Stimulated activated CD4-positive, alpha-beta T cell treated with anti-CD3 and anti-CD28 coated beads, Interleukin-2, amount 100 ng/mL, for 48 hours (primary cell): ENCODE data around the gene FECH.
"Not testable (repeated sequence)": the region's sequence is repeated elsewhere in the genome, so short reads cannot be mapped to it uniquely, and the experiment has no call there.

Experiments
- DNase-seq, 2 donors: peaks; one replicate each; pipeline ENCODE4 v3.0.0-alpha.2; 2020

The FECH gene

DNA sequence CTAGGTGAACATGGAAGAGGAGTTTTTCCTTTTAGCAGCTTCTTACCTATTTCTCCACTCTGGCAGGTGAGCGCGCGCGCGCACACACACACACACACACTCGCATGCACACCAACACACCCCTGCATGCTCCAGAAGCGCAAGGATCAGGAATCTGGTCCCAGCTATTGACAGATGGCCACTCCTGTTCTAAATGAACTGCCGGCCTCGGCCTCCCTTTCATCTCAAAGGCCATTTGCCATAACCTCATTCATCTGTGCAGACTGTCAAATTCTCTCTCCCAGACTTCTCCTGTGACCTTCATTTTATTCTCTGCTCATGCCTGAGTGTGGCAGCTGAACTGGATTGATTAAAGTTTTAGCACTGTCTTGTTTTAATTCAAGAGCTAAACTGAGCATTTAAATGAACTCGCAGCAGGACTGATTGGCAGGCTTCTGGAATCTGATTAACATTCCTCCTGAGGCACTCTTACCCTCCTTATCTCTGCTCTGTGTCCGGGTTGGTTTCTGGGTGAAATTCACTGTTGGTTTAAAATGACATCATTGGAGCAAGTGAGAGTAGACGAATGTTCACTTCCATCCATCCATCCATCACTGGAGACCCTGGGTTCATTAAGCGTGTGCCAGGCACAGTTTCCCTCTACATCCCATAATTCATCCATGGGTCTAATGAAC is 58.8 kb downstream of the FECH start:
- no peak for DNase-seq

- no peak for DNase-seq
These were observed 63.1 kb downstream of the FECH start for GRCh38 chr18:57523171-57523956.

- DNase-seq = not testable (repeated sequence)
These were observed 64.2 kb downstream of the FECH start for GRCh38 chr18:57522348-57522747.

GRCh38 chr18:57519668-57520424 is 66.7 kb downstream of the FECH start:
- no peak for DNase-seq

GRCh38 chr18:57518533-57518932 is 68.0 kb downstream of the FECH start:
- DNase-seq = no peak

DNA sequence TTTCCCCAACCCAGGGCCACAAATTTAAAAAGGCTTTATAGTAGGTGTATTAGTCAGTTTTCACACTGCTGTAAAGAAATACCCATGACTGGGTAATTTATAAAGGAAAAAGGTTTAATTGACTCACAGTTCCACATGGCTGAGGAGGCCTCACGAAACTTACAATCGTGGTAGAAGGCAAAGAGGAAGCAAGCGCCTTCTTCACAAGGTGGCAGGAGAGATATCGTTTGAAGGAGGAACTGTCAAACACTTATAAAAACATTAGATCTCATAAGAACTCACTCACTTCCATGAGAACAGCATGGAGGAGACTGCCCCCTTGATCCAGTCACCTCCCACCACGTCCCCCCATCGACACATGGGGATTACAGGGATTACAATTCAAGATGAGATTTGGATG is 70.4 kb downstream of the FECH start:
- DNase-seq = no peak

- no peak for DNase-seq
These were observed 81.3 kb downstream of the FECH start for GRCh38 chr18:57505231-57505630.

DNA sequence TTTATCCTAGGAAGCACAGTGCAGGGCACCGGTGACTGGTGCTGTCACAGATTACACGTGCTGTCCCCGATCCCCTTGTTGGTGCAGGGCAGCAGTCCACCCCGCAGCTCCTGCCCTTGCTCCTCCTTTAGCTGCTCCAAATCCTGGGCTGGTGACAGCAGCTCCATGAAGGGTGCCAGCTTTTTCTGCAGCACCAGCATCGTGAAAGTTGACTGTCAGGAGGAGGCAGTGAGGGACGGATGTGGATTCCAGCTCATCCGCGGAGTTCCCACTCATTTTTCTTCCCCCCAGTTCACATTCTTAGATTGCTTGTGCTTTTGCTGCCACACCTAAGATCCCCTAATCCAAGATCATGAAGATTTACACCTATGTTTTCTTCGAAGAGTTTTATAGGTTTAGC is 83.9 kb downstream of the FECH start:
- DNase-seq = no peak

GRCh38 chr18:57498682-57499256 is 87.7 kb downstream of the FECH start:
- no peak for DNase-seq
